Subcutaneous adipose tissue (tissue), 4 donors: ENCODE data around the gene GSG1L2. TPM values are rescaled to one million over a fixed set of nuclear protein-coding genes. Genes with fewer than 3 reads are reported as not detected.

Source experiments
- CTCF ChIP-seq: fragments of 450-650 bp; IDR thresholded peaks from one replicate; pipeline ENCODE4 v1.5.1; 2016; ENCODE audit warnings: low read depth, mild to moderate bottlenecking, control low read depth, antibody characterized with exemption, moderate library complexity
- total RNA-seq, 4 donors: library from RNA; depleted of rRNA; stranded (reverse); fragments of >200 nt; gene quantifications; one replicate each; pipeline ENCODE4 v1.1.0, GENCODE V29; 2016

Gene GSG1L2
- total RNA-seq, 4 donors from 2014 or later = not detected

- no peak for TF ChIP-seq CTCF
Observed at GRCh38 chr17:9824797-9825338, 3.0 kb upstream of the GSG1L2 start.

DNA sequence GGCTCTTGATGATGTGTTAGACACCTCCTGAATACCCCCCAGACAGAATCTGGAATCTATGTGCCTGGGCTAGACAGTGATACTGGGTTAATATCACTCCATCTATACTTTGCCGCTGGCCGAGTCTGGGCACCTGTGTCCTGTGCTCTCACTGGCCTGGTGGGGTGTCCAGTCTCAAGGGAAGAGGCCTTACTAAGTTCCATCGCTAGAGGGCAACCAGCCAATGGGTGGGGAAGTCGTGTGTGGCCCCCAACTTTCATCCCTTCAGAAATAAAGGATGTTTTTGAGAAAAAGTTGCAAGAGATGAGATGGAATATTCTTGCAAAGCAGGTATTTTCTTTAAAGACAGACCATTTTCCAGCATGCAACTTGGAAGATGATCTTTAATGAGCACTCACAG lies 2.2 kb upstream of the GSG1L2 start:
- no peak for TF ChIP-seq CTCF

DNA sequence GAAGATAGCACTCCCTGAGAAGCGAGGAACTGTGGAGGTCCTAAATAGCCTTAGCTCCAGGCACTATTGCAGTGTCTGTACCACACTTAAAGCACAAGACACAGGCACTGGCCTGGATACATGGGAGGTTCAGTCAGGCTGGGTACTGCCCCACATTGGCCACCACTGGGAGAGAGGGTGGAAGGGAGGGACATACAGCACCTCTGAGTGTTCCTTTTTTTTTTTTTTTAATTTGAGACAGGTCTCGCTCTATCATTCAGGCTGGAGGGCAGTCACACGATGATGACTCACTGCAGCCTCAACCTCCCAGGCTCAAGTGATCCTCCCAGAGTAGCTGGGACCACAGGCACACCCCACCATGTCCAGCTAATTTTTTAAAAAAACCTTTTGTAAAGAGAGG lies 1.4 kb downstream of the GSG1L2 start:
- no peak for TF ChIP-seq CTCF

DNA sequence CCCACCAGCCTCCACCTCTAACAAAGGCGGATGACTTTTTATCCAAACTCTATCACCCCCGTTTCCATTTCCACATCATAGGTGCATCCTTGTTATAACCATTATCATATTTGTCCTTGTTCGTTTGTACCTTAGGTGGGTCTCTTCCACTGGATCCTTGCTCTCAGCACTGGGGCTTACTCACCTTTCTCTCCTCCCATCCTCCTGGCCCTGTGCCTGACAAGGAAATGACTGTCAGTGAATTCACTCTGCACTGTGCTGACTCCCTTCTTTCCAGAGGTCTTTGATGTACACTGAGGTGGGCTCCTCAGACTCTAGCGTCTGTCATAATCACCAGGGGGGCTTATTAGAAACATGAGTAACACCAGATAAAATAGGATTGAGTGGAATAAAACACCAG lies 3.1 kb downstream of the GSG1L2 start:
- TF ChIP-seq CTCF = no peak

- TF ChIP-seq CTCF = no peak
Observed at GRCh38 chr17:9817086-9817485, 4.8 kb downstream of the GSG1L2 start.

- TF ChIP-seq CTCF = no peak
Observed at GRCh38 chr17:9816472-9816871, 5.4 kb downstream of the GSG1L2 start.

DNA sequence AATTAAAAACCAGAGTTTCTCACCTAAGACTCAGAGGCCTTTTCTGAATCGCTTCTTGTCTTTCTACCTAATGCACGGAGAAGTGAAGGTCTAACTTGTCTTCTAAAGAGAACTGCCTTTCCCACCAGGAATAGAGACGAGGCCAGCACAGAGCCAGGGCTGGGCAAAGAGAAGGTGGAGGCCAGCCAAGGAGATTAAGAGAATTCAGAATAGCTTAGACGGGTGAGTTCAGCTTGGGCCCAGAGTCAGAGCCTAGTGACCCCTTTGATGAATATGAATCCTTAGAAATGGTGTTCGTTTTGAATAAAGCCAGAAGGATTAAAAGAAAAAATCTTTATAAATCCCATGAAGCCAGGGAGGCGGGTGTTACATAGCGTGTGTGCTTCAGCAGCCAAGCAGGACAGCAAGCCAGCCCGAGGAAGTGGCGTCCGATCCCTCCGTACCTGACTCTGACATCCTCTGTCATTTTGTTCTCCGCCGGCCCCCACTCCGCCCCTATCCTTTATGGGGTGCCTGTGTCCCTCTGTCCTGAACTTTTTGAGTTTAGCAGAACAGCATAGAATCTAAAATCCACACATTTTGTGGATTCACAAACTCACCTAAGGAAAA lies 7.4 kb downstream of the GSG1L2 start:
- no peak for TF ChIP-seq CTCF
